NCI-H128 (cell line): ENCODE data around the gene FAM20C.

Experiments used
- DNase-seq: peaks from one replicate; lab custom pipeline; 2025; ENCODE audit not compliant: unreplicated experiment; lab: John Stamatoyannopoulos, UW

Gene FAM20C

DNA sequence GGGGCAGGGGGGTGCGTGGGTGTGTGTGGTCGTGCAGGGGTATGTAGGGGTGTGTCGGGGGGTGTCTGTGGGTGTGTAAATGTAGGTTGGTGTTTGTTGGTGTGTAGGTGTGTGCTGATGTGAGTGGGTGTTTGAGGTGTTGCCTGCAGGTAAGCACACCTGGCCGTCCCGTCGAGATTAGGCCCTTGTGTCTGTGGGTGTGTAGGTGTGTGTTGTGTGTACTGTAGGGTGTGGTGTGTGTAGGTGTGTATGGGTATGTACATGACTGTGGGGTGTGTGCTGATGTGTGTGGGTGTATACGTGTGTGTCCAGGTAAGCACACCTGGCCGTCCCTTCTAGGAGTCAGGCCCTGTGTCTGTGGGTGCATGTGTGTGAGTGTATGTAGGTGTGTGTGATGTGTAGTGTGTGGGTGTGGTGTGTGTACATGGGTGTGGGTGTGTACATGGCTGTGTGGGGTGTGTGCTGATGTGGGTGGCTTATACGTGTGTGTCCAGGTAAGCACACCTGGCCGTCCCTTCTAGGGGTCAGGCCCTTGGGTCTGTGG, 15.8 kb downstream of the FAM20C start:
- no peak for DNase-seq

DNA sequence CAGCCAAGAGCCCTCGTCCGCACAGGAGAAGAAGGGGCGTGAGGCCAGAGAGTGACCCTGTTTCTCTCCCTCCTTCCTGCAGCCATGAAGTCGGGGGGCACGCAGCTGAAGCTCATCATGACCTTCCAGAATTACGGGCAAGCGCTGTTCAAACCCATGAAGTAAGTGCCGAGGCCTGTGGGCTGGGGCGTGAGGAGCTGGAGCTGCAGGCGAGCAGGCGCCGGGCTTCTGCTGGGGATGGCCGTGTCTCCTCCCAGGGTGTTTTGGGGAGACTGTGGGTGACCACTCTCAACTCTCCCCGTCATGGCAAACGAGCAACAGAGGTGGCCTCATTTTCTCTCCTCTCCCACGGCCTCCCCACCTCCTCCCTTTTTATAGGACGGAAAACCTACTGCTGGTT, 16.4 kb downstream of the FAM20C start:
- DNase-seq: no peak

DNA sequence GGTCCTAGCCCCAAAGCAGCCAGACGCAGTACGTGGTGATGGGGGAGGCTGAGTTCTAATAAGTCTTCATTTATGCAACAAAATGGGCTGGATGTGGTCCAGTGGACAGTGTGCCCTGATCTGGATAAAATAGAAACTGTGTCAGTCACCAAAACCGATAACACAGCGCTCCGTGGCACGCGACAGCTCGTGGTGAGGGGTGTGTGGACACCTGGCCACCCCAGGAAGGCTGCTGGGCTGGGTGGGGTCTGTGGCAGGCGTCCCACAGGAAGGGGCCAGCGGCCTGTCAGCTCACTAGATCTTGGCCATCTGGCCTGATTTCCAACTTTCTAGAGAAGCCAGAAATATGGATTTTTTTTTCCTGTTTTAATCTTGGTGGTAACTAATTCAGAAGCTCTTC, 17.0 kb downstream of the FAM20C start:
- no peak for DNase-seq

DNA sequence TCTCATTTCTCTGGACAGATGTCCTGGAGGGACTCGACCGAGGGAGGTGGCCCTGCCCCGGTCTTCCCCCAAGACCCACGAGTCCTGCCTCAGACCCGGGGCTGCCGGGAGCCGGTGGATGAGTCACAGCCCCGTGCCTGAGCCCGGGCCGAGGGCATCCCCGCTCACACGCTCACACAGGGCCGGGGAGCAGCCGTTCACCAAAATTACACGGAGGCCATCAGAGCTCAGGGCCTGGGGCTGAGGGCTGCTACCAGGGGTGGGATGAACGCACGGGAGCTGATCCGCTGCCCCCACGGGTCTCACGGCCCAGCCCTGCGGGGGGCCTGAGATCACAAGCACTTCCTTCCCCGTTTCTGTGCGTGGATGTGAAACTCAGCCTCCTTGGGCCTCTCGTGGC, 17.5 kb downstream of the FAM20C start:
- DNase-seq: no peak

DNA sequence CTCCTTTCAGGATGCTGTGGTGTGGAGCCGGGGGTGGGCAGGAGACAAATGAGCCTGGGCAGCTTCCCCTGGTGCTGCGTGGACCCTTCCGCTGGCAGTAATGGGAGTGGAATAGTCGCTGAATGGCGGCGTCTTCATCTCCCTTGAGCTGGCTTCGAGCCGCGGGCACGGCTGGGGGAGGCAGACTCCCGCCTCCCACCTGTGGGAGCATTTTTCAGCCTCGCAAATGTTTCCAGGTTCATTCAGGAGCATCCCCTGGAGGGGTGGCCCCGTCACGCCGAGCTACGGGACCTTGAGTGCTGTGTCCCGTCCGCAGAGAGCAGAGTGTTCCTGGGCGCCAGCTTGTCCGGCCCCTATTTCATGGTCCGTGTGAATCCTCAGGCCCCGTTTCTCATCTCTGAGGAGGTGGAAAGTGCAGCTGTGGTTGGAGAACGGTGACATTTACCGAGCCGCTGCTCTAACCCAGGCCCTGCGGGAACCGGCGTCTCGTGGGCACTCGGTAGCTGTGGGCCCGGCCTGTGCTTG, 18.1 kb downstream of the FAM20C start:
- DNase-seq: no peak

DNA sequence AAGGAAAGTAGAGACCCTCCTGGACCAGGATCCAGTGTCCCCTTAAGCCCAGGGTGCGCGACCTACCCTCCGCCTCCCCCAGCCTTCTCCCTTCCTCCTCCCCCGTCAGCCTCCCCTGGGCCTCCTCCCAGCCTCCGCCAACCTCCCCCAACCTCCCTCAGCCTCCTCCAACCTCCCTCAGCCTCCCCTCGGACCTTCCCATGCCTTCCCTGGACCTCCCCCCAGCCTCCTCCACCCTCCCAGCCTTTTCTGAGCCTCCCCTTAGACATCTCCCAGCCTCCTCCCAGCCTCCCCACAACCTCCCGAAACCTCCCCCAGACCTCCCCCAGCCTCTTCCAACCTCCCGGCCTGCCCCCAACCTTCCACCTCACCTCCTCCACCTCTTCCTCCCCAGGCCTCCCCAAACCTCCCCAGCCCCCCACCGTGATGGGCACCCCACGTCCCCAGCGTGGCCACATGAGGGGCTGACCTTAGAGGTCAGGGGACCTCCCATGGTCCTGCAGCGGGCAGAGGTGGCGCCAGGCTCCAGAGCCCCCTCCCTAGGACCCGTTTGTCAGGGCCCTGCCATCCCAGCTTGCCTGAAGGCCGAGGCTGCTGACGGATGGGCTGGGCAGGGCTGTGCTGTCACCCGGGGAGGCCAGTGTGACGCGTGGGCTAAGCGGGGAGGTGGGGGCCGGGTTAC, 18.8 kb downstream of the FAM20C start:
- no peak for DNase-seq

DNA sequence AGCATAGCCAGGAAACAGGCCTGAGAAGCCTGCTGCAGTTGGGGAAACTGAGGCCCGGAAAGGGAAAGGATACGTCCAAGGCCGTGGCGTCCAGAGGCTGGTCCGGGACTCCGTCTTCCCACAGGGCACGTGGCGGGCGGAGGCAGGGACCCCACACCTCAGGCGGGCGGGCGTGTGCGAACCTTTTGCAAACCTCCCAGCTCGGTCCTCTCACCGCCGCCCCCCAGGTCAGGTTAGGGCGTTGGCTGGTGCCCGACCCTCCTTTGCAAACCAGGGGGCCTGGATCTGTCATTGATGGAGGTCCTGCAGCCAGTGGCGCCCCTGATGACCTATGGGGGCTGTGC, 19.3 kb downstream of the FAM20C start:
- DNase-seq: no peak

DNA sequence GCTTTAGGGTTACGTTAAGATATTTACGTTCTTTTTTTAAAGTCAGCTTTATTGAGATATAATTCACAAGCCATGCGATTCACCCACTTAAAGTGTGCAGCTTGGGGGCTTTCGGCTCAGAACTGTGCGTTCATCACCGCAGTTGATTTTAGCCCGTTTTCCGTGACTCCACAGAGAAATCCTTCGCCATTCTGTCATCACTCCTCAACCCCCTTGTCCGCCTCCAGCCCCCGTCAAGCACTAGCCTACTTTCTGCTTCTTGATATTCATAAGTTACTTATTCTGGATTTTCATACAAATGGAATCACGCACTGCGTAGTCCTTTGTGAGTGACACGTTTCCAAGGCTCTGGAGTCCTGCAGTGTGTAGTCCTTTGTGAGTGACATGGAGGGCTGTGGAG, 20.4 kb downstream of the FAM20C start:
- no peak for DNase-seq

DNA sequence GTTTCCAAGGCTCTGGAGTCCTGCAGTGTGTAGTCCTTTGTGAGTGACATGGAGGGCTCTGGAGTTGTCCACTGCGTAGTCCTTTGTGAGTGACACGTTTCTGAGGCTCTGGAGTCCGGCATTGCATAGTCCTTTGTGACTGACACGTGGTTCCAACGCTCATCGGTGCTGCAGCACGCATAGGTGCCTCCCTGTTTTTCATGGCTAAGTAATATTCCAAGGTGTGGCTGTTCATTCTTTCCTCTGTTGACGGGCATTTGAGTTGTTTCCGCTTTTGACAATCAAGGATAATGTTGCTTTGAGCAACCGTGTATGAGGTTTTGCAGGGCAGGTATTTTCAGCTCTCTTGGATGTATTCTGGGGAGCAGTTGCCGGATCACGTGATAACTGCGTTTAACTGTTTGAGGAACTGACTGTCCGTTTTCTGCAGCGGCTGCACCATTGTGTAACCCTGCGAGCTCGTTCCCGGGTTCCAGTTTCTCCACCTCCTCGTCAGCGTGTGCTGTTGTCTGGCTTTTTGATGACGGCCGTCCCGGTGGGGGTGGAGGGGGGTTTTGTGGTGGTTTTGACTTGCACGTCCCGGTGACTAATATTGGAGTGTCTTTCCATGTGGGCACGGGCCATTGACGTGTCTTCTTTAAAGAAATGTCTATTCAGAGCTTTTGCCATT, 21.1 kb downstream of the FAM20C start:
- no peak for DNase-seq

DNA sequence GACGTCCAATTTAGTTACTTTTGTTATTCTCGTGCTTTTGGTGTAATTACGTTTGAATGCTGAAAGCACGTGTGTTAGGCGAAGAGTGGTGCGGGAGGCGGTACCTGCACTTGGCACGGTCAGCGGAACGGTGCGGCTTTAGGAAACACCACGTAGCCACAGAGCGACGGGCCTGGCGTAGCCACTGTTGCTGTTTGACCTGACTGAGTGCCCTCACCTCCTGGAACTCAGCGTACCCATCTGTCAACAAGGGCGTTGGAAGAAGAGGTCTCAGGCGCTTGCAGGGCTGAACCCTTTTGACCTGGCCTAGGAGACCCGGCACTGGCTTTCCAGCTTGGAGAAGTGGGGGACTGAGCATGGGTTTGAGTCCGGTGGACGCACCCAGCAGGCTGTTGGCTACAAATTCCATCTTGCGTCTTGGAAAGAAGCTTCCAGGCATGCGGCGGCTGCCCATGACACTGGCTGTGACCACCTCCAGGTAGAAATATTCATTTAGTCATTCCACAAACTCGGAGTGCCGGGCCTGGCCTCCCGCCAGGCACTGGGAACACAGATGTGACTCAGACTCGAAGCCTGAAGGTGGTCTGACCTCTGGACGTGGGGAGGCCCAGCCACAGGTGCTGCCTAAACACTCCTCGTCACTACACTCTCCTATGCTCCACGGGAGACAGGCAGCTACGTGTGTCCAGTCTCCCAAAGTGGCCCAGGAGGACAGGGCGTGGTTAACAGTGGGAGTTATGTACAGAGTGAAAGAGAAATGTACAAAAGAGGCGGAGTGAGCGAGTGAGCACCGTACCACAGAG, 22.2 kb downstream of the FAM20C start:
- DNase-seq: no peak

DNA sequence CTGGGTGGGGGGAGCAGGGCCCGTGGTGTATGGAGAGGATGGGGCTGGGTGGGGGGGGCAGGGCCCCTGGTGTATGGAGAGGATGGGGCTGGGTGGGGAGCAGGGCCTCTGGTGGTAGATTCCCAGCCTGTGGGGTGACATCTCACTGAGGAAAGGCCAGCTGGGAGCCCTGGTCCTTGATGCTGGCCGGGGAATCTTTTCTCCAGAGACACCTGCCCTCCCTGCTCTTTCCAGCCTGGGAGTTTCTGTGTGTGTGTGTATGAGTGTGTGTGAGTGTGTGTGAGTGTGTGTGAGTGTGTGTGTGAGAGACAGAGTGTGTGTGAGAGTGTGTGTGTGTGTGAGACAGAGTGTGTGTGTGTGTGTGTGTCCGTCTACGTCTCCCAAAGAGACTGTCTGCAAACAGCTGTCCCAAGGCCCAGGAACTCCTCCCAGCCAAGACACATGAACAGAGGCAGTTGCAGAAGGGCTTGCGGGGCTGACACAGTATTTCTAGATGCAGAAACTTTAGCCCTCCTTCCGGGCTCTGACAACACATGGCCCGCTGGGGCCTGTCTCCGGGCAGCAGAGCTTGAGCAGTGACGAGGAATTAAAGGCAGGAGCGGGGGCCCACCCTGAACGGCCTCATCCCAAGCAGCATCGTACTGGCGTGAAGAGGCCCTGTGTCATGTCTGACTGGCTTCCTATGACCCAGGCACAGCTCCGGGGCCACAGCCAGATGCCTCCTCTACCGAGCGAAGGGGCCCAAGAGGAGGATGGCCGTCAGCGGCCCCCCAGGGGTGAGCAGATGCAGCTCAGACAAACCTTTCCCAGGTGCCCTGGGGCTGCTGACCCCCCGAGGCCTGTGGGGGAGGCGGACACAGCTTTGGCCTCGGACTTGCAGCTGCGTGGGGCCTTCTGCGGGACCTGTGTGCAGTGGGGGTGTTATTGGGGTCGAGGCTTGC, 24.3 kb downstream of the FAM20C start:
- no peak for DNase-seq

DNA sequence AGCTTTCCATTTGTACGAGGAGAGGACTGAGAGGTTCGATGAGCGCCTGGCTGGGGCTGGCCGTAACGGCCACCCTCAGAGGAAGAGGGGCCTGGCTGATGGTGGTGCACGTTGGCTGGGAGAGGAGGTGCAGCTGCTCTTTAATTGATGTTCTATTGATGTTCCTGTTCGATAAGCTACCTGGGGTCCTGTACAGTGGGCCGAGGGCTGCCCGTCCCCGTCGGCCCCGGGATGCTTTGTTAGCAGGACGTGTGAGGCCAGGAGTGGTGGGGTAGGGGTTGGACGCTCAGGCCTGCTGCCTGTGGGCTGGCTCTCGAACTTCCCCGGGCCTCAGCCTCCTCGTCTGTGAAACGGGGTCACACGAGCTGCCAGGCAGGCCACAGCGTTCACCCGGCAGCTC, 25.4 kb downstream of the FAM20C start:
- no peak for DNase-seq

DNA sequence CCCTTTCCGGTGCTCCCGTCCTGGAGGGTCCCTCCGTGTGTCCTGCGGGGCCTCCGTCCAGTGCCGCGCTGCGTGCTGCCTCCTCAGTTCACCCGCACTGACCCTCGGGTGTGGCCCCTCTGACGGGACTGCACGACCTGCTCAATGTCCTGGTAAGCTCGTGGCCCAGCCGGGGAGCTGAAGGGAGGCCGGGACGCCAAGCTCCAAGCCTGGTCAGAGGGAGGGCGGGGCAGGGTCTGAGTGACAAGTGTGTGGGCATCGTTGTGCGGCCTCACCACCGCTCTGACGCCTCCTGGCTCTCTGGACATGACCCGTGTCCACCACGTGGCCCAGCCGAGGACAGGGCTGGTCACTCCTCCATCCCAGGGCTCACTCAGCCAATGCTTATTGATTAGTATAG, 25.9 kb downstream of the FAM20C start:
- no peak for DNase-seq

DNA sequence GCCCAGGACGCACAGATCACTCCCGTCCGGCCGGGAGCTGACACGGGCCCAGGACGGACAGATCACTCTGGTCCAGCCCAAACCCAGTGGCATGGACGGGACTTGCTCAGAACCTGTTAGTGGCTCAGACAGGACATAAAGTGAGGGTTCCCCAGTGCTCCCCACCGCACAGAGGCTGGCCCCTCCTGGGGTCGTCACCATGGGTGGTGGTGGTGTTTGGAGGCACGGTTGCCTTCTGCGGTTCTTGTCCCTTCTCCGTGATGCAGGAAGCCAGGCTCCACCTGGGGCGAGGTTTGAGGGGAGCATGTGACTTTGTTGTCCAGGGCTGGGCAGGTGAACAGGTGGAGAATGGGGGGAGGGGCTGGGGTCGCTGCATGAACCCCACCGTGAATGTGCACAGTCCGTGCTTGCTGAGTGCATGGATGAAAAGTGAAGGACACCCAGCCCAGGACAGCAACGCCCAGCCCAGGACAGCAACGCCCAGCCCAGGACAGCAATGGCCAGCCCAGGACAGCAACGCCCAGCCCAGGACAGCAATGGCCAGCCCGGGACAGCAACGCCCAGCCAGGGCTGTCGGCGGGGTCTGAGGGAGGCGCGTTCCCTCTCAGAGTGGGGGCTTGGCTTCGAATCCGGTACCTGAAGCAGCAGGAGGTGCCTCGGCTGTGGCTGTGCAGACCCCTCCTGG, 26.7 kb downstream of the FAM20C start:
- DNase-seq: no peak

DNA sequence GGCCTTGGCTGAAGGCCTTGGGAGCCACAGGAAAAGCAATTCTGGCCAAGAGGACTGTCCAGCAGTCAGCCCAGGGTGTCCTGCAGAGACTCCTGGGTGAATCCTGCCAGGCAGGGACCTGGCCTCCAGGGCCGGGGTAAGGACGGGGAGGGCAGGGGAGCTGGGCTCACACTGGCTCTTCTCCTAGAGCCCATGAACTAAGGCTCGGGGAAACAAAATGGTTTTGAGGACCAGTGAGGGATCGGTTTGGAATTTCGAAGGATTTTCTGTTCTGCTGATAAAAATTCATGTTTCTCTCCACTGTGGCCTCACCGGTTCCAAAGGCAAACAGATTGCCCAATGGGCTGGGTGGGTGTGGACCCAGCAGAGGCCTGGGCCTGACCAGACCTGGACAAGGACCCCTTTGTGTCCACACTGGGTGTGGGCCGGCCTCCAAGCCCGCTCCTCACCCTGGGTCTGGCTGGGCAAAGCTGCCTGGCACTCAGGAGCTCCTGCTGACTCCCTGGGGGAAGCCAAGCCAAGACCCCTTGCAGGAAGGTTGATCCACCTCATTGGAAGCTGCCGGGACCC, 27.3 kb downstream of the FAM20C start:
- DNase-seq: no peak

DNA sequence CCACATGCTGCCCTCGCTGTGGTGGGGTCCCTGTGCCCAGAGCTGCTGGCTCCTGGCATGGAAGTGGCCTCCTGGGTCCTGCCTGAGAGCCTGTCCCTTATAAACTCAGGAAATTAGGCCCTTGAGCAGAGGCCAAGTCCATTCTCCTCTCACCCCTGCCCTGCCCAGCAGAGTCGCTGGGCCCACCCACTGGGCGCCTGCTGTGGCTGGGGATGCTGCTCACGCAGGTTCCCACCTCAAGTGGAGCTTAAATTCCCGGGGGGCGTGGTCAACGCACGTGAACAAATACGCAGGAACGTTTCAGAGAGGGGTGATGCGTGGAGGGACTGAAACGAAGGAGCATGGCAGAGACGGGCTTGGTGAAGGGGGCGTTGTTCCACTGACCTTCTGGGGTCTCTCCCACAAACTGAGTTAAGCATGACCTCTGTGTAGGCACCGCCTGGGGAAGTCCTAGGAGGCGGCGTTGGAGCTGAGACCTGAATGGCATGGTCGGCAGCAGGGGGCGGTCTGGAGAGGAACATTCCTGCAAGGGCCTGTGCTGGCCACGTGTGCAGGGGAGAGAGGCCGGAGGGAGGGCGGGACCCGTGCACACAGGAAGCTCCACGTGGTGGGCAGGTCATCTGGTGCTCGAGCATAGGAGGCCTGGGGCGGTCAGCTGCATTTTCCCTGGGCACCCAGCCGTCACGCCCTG, 27.9 kb downstream of the FAM20C start:
- no peak for DNase-seq

DNA sequence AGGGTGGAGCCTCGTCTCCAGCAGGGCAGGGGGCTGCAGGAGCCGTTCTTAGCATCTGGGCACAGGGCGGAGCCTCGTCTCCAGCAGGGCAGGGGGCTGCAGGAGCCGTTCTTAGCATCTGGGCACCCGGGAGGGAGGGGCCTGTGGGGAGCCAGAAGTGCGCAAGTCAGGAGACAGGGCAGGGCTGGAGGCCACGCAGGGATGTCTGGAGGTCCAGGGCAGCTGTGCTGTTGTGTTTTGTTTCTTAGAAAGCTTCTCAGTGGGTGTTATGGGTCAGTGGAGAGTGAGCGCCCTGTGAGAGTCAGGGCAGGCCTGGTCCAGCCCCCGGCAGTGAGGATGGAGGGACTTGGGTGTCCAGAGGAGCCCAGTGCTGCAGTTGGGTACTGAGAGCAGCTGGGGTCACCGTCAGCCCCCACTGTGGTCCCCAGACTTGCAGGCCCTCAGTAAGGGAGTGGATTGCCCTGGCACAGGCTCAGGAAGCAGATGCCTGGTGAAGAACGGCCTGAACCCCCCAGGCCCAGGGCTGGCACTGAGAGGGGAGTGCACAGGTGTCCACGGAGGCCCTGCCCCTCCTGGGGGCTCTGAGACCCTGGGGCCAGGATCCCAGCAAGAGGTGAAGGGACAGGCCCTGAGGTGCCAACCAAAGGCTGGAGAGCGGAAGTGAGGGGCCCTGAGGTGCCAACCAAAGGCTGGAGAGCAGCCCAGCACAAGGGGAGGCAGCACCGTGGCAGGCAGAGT, 29.8 kb downstream of the FAM20C start:
- no peak for DNase-seq

DNA sequence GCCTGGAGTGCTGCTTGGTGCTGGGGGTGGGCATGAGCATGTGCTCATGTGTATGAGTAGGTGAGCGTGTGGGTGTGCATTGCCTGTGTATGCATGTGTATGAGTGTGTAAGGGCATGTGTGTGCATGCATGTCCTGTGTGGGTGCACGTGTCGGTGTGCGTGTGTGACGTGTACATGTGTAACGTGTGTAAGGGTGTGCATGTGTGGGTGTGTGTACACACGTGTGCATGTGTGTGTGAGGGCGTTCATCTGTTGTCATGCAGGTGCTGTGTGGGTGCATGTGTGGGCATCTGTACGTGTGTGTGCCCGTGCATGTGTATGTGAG, 30.3 kb downstream of the FAM20C start:
- no peak for DNase-seq
